ENCODE measurements around the gene PRUNE1. TPM values are rescaled to one million over a fixed set of nuclear protein-coding genes. Genes with fewer than 3 reads are reported as not detected.

PRUNE1 gene
- total and polyA plus RNA-seq, 2 donors from 2014 or later = 24.0 to 25.6 TPM

- H3K27ac ChIP-seq (ENCODE audit: low read depth in 2 of 2, low read length in 2 of 2) = peak overlapping the region in 1 of 2 donors; percentile 68
- TF ChIP-seq CTCF (IDR thresholded peaks at IDR 0.05; ENCODE audit: borderline replicate concordance, extremely low read depth, insufficient read depth) = no peak
- H3K4me1 ChIP-seq (ENCODE audit: control insufficient read depth in 2 of 3, insufficient read depth in 2 of 3, low read depth in 1 of 3, low read length in 3 of 3) = peaks cover 2 to 45% (median 45%) of the 10 kb centered on the region in 3 donors
Measured at GRCh38 chr1:150976401-150976821, 31.8 kb upstream of the PRUNE1 start.

GRCh38 chr1:150976879-150977694 lies 31.2 kb upstream of the PRUNE1 start:
- DNase-seq = peak in 3 of 5 donors; percentile 30 to 94 (median 62)
- H3K9ac ChIP-seq (ENCODE audit: low read length in 3 of 3) = peak overlapping the region in 1 of 3 donors; percentile 2

More at GRCh38 chr1:150976401-150976821, 31.8 kb upstream of the PRUNE1 start:
- DNase-seq = no peak
- no peaks in the 10 kb centered on the region for H3K36me3 ChIP-seq (ENCODE audit: control insufficient read depth in 2 of 3, insufficient read depth in 3 of 3, low read length in 3 of 3)
- H3K27me3 ChIP-seq (ENCODE audit: control insufficient read depth, insufficient read depth, low read length) = no peaks in the 10 kb centered on the region
- intact Hi-C loops (cut with DNase I) = no loop called here
- H3K9ac ChIP-seq (ENCODE audit: low read length in 3 of 3) = no peak overlapping the region
- FAIRE-seq = no peak
- H3K4me3 ChIP-seq (ENCODE audit: low read length in 3 of 3) = no peak overlapping the region
- no peaks in the 10 kb centered on the region for H3K9me3 ChIP-seq (ENCODE audit: control insufficient read depth in 2 of 3, insufficient read depth in 1 of 3, low read length in 3 of 3)

GRCh38 chr1:150979092-150980056 lies 28.9 kb upstream of the PRUNE1 start:
- intact Hi-C loops (cut with DNase I) = no loop called here
- no peaks in the 10 kb centered on the region for H3K27me3 ChIP-seq (ENCODE audit: control insufficient read depth, insufficient read depth, low read length)
- DNase-seq = peak; percentile 84 to 98 (median 92)
- peak; percentile 99 for TF ChIP-seq CTCF (IDR thresholded peaks at IDR 0.05; ENCODE audit: borderline replicate concordance, extremely low read depth, insufficient read depth)
- H3K4me3 ChIP-seq (ENCODE audit: low read length in 3 of 3) = peak overlapping the region in 2 of 3 donors; percentile 15 to 26
- H3K27ac ChIP-seq (ENCODE audit: low read depth in 2 of 2, low read length in 2 of 2) = peak overlapping the region in 1 of 2 donors; percentile 57
- no peaks in the 10 kb centered on the region for H3K9me3 ChIP-seq (ENCODE audit: control insufficient read depth in 2 of 3, insufficient read depth in 1 of 3, low read length in 3 of 3)
- peak; percentile 68 for FAIRE-seq
- peaks cover 2 to 47% (median 42%) of the 10 kb centered on the region in 3 donors for H3K4me1 ChIP-seq (ENCODE audit: control insufficient read depth in 2 of 3, insufficient read depth in 2 of 3, low read depth in 1 of 3, low read length in 3 of 3)
- H3K36me3 ChIP-seq (ENCODE audit: control insufficient read depth in 2 of 3, insufficient read depth in 3 of 3, low read length in 3 of 3) = no peaks in the 10 kb centered on the region
- H3K9ac ChIP-seq (ENCODE audit: low read length in 3 of 3) = peak overlapping the region in 1 of 3 donors; percentile 34

More at GRCh38 chr1:150976879-150977694, 31.2 kb upstream of the PRUNE1 start:
- H3K27me3 ChIP-seq (ENCODE audit: control insufficient read depth, insufficient read depth, low read length) = no peaks in the 10 kb centered on the region
- no peak overlapping the region for H3K4me3 ChIP-seq (ENCODE audit: low read length in 3 of 3)
- no peak for FAIRE-seq
- no peak for TF ChIP-seq CTCF (IDR thresholded peaks at IDR 0.05; ENCODE audit: borderline replicate concordance, extremely low read depth, insufficient read depth)
- H3K27ac ChIP-seq (ENCODE audit: low read depth in 2 of 2, low read length in 2 of 2) = peak overlapping the region; percentile 38 to 68
- peaks cover 2 to 48% (median 46%) of the 10 kb centered on the region in 3 donors for H3K4me1 ChIP-seq (ENCODE audit: control insufficient read depth in 2 of 3, insufficient read depth in 2 of 3, low read depth in 1 of 3, low read length in 3 of 3)
- intact Hi-C loops (cut with DNase I) = no loop called here
- H3K9me3 ChIP-seq (ENCODE audit: control insufficient read depth in 2 of 3, insufficient read depth in 1 of 3, low read length in 3 of 3) = no peaks in the 10 kb centered on the region
- no peaks in the 10 kb centered on the region for H3K36me3 ChIP-seq (ENCODE audit: control insufficient read depth in 2 of 3, insufficient read depth in 3 of 3, low read length in 3 of 3)
